K562 (cell line): ENCODE measurements around the gene GNL3. TPM values are rescaled to one million over a fixed set of nuclear protein-coding genes. Genes with fewer than 3 reads are reported as not detected.

Experiments
- ATF4 ChIP-seq: fragments of 450-650 bp; formaldehyde crosslinking; IDR thresholded peaks from 2 replicates; pipeline ENCODE4 v1.4.0; 2022; ENCODE audit warnings: mild to moderate bottlenecking, moderate library complexity
- FIP1L1 ChIP-seq: fragments of 200-400 bp; formaldehyde crosslinking; IDR thresholded peaks from 2 replicates; pipeline ENCODE4 v1.6.1; 2018; ENCODE audit warnings: mild to moderate bottlenecking, low read depth, low read length; ENCODE audit not compliant: poor library complexity, severe bottlenecking
- FOXP1 ChIP-seq: sonication (generic); formaldehyde crosslinking; IDR thresholded peaks from 2 replicates; pipeline ENCODE4 v1.8.0; 2022; ENCODE audit warnings: mild to moderate bottlenecking, missing genetic modification reagents
- GATA2 ChIP-seq: sonication (generic); formaldehyde crosslinking; IDR thresholded peaks from 2 replicates; pipeline ENCODE4 v1.4.0; 2020; ENCODE audit warnings: mild to moderate bottlenecking, missing genetic modification reagents
- HOXB6 ChIP-seq: fragments of 250-450 bp; sonication (Bioruptor Pico); IDR thresholded peaks from 2 replicates; pipeline ENCODE4 v1.5.1; 2022; ENCODE audit warnings: mild to moderate bottlenecking, borderline replicate concordance
- LARP7 ChIP-seq: fragments of 450-650 bp; IDR thresholded peaks from 2 replicates; pipeline ENCODE4 v1.6.1; 2016
- MBD1 ChIP-seq: fragments of 250-450 bp; sonication (Bioruptor Pico); IDR thresholded peaks from 2 replicates; pipeline ENCODE4 v1.8.0; 2022; ENCODE audit warnings: inconsistent platforms
- MNT ChIP-seq, 2 experiments: fragments of 450-650 bp; conservative IDR thresholded peaks; 2 replicates each; pipeline ENCODE4 v1.6.1; 2017; ENCODE audit warnings: mild to moderate bottlenecking in 2 of 2, moderate library complexity in 2 of 2
- MTF1 ChIP-seq: fragments of 250-450 bp; sonication (Bioruptor Pico); IDR thresholded peaks from 2 replicates; pipeline ENCODE4 v1.9.0; 2021; ENCODE audit warnings: moderate library complexity, mild to moderate bottlenecking, inconsistent platforms, borderline replicate concordance
- NEUROD1 ChIP-seq: fragments of 150-350 bp; IDR thresholded peaks from 2 replicates; pipeline ENCODE4 v1.6.1; 2014; ENCODE audit warnings: borderline replicate concordance, low read length, low read depth; ENCODE audit not compliant: partially characterized antibody
- PHF21A ChIP-seq: fragments of 450-650 bp; IDR thresholded peaks from 2 replicates; pipeline ENCODE4 v1.6.1; 2017; ENCODE audit warnings: low read depth, borderline replicate concordance
- PHTF2 ChIP-seq: fragments of 250-450 bp; sonication (Bioruptor Pico); IDR thresholded peaks from 2 replicates; pipeline ENCODE4 v1.5.0; 2021; ENCODE audit warnings: mild to moderate bottlenecking
- RBM17 ChIP-seq: fragments of 200-400 bp; formaldehyde crosslinking; IDR thresholded peaks from 2 replicates; pipeline ENCODE4 v1.6.1; 2017; ENCODE audit warnings: low read depth, mild to moderate bottlenecking, low read length, borderline replicate concordance
- RBM25 ChIP-seq: fragments of 200-400 bp; formaldehyde crosslinking; IDR thresholded peaks from 2 replicates; pipeline ENCODE4 v1.6.1; 2018; ENCODE audit warnings: low read length, low read depth, moderate library complexity; ENCODE audit not compliant: severe bottlenecking
- SMC3 ChIP-seq: conservative IDR thresholded peaks from 2 replicates; pipeline ENCODE4 v1.6.1; 2011; ENCODE audit warnings: low read depth, low read length, improper control_type of control experiment; ENCODE audit not compliant: insufficient read depth
- TAF9B ChIP-seq: fragments of 450-650 bp; IDR thresholded peaks from 2 replicates; pipeline ENCODE4 v1.6.1; 2018; ENCODE audit warnings: mild to moderate bottlenecking; ENCODE audit not compliant: partially characterized antibody
- XRCC4 ChIP-seq: IDR thresholded peaks from one replicate; pipeline ENCODE4 v1.6.1; 2011; ENCODE audit not compliant: insufficient read depth, insufficient read length; ENCODE audit errors: extremely low read depth
- ZBTB17 ChIP-seq: fragments of 450-650 bp; formaldehyde crosslinking; IDR thresholded peaks from 2 replicates; pipeline ENCODE4 v1.4.0; 2020; ENCODE audit warnings: mild to moderate bottlenecking
- ZHX1 ChIP-seq: fragments of 150-350 bp; conservative IDR thresholded peaks from 2 replicates; pipeline ENCODE4 v1.6.1; 2014; ENCODE audit warnings: low read length
- ZNF232 ChIP-seq: sonication (generic); formaldehyde crosslinking; IDR thresholded peaks from 2 replicates; pipeline ENCODE4 v1.8.0; 2022; ENCODE audit warnings: mild to moderate bottlenecking, missing genetic modification reagents
- polyA plus RNA-seq, 8 experiments: library from polyadenylated mRNA; depleted of rRNA in 4 of 8; stranded (reverse) in 5 of 8; unstranded in 3 of 8; fragments of >200 nt; fragmentation: Nextera tagmentation in 2 of 8; fragmentation: Illumina TruSeq in 1 of 8; extraction: Ambion mirVana in 2 of 8; extraction: Trizol in 1 of 8; gene quantifications; 2 replicates each; pipeline versions ENCODE4 v1.2.1 to v1.2.3, GENCODE V29; 2011 to 2014; ENCODE audit warnings: inconsistent platforms in 1 of 8, missing spikeins in 1 of 8
- total RNA-seq, 7 experiments: library from RNA; depleted of rRNA in 6 of 7; stranded (reverse); fragments of >200 nt in 6 of 7; fragmentation: Illumina TruSeq in 2 of 7; extraction: Trizol in 2 of 7; gene quantifications; 2 replicates each; pipeline versions ENCODE4 v1.2.1 to v1.2.3, GENCODE V29; 2011 to 2021; ENCODE audit warnings: low replicate concordance in 1 of 7

Gene GNL3
- total and polyA plus RNA-seq, 9 of the 15 experiments (the other 6 are each of a cell fraction or from before 2014, with no cell fraction given) = 132 to 313 (median 220) TPM

- TF ChIP-seq RBM17 = no peak
- TF ChIP-seq FOXP1 (CRISPR knock-in tag) = peak; percentile 86; the same call in 1 of the 2 replicates
- no peak for TF ChIP-seq PHTF2 (CRISPR knock-in tag)
- TF ChIP-seq LARP7 = no peak
- no peak for TF ChIP-seq MTF1 (CRISPR knock-in tag)
- TF ChIP-seq MBD1 (CRISPR knock-in tag) = no peak
- TF ChIP-seq SMC3 = no peak
- no peak for TF ChIP-seq ZBTB17 (CRISPR knock-in tag)
- TF ChIP-seq RBM25 = peak; percentile 31
- TF ChIP-seq FIP1L1 = peak; percentile 33
- no peak for TF ChIP-seq ATF4 (CRISPR knock-in tag)
- no peak for TF ChIP-seq HOXB6 (CRISPR knock-in tag)
- TF ChIP-seq XRCC4 = no peak
- TF ChIP-seq NEUROD1 = peak; percentile 13
- TF ChIP-seq MNT (conservative IDR thresholded peaks at IDR 0.05) = peak; percentile 85 to 96
- TF ChIP-seq TAF9B = no peak
- TF ChIP-seq GATA2 (CRISPR knock-in tag) = no peak
- TF ChIP-seq ZHX1 = no peak
- no peak for TF ChIP-seq PHF21A
- TF ChIP-seq ZNF232 = 0 out of 2 replicates have a peak, but pooled peaks have one; percentile 44
Observed at GRCh38 chr3:52705688-52706686, 20.2 kb downstream of the GNL3 start, which contains the start of the genes GLT8D1 and SPCS1 (continued).
